ENCODE data around the gene UBE2M.
A peak's percentile ranks its signal among the peaks of the same experiment; 100 is the strongest.

UBE2M gene

GRCh38 chr19:58571575-58571947, 13.2 kb upstream of the UBE2M start:
- no peak for DNase-seq (ENCODE audit: extremely low read depth in 1 of 2, low read depth in 1 of 2)

- DNase-seq (ENCODE audit: extremely low read depth in 1 of 2, low read depth in 1 of 2) = no peak
Measured at GRCh38 chr19:58570770-58571574, 12.6 kb upstream of the UBE2M start.

DNA sequence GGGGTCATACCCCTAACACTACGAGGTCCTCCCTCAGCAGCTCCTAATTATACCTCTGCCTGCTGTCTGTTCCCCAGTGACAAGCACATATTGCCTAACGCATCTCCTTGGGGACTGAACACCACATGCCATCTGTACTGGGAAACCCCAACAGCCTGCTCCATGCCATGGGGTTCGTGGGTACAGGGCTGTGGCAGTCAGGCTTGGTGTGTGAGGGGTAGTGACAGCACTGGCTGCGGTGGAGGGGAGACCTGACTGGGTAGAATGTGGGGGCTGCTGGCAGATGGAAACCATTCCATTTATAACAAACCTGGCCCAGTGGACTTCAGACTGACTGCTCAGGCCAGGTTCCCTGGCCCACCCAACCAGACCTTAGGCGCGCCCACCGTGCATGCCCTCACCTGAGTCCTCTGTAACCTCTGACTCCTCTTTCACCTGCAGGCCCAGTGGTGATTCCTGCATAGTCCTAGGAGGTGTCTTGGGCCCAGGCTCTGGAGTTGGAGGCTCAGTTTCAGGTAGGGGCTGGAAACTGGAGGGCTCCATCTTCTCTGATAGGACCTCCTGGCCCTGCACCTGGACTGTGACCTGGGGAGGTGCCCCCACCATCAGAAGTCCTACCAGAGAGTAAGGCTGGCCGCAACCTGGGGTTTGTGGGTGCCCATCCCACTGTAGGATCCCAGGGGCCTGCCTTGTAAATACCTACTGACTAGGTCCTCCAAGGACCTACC, 11.7 kb upstream of the UBE2M start:
- no peak for DNase-seq (ENCODE audit: extremely low read depth in 1 of 2, low read depth in 1 of 2)

- DNase-seq (ENCODE audit: extremely low read depth in 1 of 2, low read depth in 1 of 2) = no peak
Measured at GRCh38 chr19:58569191-58569942, 11.0 kb upstream of the UBE2M start.

DNA sequence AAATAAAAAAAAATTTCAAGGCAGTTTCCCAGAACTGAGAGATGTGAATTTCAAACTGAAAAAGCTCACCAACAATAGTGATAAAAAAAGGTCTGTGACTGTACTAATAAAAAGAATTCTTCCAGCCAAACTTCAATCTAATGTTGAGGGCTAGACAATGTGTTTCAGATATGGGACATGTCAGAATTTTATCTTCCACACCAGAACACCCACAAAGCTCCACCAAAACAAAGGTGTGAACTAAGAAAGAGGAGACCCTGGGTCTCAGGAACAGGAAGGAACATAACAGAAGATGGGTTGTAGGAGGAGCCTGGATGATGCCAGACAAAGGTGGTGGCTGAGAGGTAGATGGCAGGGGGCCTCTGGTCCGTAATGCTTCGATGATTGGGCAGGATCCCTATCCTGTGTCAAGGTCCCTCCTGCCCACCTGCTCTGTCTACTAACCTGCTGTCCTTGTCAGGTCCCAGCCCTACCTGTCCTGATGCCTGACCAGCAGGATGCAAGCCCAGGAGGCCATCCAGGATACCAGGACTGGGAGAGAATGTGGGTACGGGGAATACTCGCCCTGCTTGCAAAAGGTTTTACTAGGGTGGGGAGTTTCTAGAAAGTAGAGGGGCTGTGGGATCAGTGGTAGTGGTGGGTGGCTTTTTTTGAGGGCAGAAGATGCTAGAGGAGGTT, 10.2 kb upstream of the UBE2M start:
- DNase-seq (ENCODE audit: extremely low read depth in 1 of 2, low read depth in 1 of 2) = no peak

DNA sequence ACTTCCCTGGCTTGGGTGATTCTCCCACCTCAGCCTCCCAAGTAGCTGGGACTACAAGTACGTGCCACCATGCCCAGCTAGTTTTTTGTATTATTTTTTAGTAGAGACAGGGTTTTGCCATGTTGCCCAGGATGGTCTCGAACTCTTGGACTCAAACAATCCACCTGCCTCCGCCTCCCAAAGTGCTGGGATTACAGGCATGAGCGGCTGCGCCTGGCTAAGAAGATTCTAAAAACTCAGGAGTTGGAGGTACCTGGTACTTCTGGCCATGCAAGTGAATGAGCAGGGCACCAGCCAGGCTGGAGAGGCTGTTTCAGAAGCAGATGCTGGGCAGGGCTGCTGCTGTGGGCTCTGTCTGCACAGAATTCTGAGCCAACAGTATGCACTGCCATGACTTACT, 8.6 kb upstream of the UBE2M start:
- DNase-seq (ENCODE audit: extremely low read depth in 1 of 2, low read depth in 1 of 2) = no peak

DNA sequence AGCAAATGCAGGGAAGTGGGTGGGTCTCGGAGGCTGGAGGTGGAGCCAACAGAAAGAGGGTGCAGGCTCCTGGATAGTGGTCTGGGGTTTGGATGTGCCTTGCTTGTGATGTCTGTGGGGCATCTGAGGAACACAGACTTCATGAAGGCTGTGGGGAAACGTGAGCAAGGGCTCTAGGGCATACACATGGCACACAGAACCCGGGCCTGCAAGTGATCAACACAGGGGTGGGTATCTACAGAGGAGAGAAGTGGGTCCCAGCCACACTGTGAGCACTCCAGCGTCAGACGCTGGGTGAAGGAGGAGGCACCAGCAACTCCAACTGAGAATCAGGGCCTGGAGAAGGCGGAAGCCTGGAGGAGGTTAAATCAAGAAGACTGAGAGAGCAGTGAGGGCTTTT, 5.4 kb upstream of the UBE2M start:
- no peak for DNase-seq (ENCODE audit: extremely low read depth in 1 of 2, low read depth in 1 of 2)

DNA sequence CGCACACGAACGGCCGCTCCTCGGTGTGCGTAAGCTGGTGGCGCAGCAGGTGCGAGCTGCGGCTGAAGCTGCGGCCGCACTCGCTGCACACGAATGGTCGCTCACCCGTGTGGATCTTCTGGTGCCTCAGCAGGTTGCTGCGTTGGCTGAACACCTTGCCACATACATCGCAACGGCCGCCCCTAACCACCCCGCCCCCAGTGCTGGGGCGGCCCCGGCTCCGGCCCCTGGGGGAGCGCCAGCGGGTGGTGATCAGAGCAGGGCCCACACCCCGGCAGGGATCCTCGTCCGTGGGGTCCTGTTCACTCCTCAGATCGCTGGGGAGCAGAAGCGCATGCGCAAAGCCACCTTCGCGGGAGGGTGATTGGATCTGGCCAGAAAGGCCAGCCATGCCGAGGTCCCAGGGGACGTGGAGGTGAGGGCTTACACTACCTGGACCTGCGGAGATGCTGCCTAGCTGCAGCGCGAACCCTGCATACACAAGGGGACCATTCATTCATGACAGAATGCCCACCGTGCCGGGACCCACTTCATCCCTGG, 4.7 kb upstream of the UBE2M start:
- no peak for DNase-seq (ENCODE audit: extremely low read depth in 1 of 2, low read depth in 1 of 2)

DNA sequence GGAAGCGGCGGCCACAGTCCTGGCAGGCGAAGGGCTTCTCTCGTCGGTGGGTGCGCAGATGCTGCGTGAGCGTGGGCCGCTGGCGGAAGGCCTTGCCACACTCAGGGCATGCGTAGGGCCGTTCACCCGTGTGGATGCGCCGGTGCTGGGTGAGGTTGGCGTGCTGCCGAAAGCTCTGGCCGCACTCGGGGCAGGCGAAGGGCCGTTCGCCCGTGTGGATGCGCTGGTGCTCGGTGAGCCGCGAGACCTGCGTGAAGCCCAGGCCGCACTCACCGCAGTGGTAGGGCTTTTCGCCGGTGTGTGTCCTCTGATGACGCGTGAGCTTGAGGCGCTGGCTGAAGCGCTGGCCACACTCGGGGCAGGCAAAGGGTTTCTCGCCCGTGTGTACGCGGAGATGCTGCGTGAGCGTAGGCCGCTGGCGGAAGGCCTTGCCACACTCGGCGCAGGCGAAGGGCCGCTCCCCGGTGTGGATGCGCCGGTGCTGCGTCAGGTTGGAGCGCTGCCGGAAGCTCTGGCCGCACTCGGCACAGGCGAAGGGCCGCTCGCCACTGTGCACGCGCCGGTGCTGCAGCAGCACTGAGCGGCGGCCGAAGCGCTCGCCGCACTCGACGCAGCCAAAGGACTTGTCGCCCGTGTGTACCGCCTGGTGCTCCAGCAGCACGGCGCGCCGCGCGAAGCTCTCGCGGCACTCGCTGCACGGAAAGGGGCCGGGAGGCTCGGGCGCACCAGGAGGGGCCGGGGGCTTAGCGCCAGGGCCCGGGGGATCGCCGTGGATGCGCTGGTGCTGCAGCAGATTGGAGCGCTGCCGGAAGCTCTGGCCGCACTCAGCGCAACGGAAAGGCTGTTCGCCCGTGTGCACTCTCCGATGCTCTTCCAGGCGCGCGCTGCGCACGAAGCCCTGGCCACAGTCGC, 4.0 kb upstream of the UBE2M start:
- DNase-seq (ENCODE audit: extremely low read depth in 1 of 2, low read depth in 1 of 2) = no peak

GRCh38 chr19:58561373-58562121, 3.1 kb upstream of the UBE2M start:
- DNase-seq (ENCODE audit: extremely low read depth in 1 of 2, low read depth in 1 of 2) = no peak

DNA sequence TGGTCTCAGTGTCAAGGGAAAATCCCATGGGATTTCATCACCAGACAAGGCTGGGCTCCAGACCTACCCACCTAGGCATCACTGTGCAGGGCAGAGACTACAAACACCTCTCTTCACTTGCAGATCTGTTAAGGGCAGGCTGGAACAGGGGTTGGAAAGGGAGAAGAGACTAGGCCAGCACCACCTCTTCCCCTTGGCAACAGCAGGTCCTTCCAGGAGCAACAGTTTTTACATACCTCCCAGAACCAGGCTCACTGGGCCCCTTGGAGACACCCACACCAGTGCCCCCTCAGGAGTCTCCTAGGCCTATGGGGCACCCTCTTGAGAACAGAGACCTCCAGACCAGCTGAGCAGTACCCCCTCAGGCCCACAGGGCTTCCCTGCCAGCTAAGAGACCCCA, 2.5 kb upstream of the UBE2M start:
- DNase-seq (ENCODE audit: extremely low read depth in 1 of 2, low read depth in 1 of 2) = no peak

DNA sequence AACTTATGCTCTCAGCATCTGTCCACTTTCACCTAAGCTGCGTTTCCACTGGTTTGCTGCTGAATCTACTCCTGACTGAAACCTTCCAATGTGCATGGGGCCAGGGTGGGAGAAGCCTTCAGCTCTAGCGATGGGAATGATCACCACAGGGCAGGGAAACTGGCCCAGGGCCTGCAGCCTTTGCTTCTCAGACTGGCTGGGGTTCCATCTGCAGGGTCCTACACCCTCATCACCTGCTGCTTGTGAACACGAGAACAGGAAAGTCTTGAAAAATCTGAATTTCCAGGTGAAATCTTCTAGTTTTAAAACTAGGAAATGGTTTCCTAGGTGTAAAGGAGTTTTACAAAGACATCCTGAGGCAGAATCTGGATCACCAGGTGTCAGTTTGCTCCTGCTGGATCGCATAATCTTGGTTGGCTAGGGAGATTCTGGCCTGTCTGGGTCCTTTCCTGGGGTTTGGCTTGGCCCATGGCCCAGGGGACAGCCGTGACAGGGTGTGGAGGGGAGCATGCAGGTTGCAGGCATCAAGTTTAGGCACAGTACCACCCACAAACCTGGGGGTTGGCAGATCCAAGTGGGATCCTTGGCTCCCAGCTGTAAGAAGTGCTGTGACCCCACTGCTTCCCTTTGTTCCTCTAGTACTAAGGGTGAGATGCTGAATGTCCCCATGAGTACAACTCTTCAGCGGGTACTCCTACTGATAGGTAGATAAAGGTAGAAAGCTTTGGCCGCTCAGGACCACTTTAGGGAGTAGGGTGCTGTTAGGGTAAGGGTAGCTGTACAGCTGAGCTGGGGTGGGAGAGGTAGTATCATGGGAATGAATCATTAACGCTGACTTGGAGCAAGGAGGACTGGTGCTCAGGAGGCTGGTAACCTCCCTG, 1.8 kb upstream of the UBE2M start:
- no peak for DNase-seq (ENCODE audit: extremely low read depth in 1 of 2, low read depth in 1 of 2)

DNA sequence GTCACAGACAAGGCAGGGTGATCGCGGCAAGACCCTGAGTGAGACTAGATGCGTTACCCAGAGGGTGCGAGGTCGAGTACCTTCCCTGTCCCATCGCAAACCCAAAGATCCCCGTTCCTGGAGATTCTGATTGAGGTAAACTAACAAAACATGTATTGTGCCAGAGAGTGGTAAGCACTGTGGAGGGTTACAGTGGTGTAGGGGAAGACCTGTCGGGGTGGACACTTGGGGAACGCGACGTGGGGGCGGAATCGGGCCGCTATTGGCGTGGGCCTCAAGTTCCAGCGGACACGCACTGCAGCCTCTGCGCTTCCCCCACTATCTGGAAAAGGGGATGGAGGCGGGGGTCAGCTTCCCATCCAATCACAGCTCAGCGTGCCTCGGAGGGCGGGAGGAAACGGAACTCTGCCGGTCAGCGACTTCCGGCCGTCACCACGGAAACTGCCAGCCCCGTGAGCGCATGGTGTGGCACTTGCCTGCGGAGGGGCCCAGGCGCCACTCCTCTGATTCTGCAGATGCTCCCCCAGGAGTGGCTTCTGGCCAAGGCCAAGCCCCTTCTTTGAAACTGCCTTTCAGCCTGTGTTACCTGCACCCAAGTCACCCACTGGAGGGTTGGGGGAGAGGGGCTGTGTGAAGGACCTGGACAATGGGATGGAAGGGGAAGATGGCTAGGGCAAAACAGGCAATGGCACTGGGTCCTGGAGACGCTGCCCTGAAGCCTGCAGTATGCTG, 1.0 kb upstream of the UBE2M start:
- peak in 1 of 2 donors; percentile 46 for DNase-seq (ENCODE audit: extremely low read depth in 1 of 2, low read depth in 1 of 2)

- peak; percentile 99 to 100 for DNase-seq (ENCODE audit: extremely low read depth in 1 of 2, low read depth in 1 of 2)
Measured at GRCh38 chr19:58558623-58559274, 338 bp upstream of the UBE2M start.

- DNase-seq (ENCODE audit: extremely low read depth in 1 of 2, low read depth in 1 of 2) = no peak
Measured at GRCh38 chr19:58557221-58558065, 968 bp downstream of the UBE2M start.

- no peak for DNase-seq (ENCODE audit: extremely low read depth in 1 of 2, low read depth in 1 of 2)
Measured at GRCh38 chr19:58556622-58557220, 1.7 kb downstream of the UBE2M start.
